Ascending aorta (tissue), 2 donors: ENCODE data around the gene KCNJ13. TPM values are rescaled to one million over a fixed set of nuclear protein-coding genes. Genes with fewer than 3 reads are reported as not detected.
A peak's percentile ranks its signal among the peaks of the same experiment; 100 is the strongest.

Experiments used
- DNase-seq, 2 donors: peaks; one replicate each; pipeline ENCODE4 v3.0.0-alpha.2; 2019; ENCODE audit warnings: low spot score in 2 of 2
- H3K27ac ChIP-seq, 2 donors: fragments of 200-600 bp; sonication (generic); one replicate each; pipeline ENCODE4 v1.5.1; 2016 to 2017; ENCODE audit warnings: mild to moderate bottlenecking in 1 of 2
- H3K27me3 ChIP-seq: fragments of 200-600 bp; sonication (generic); one replicate; pipeline ENCODE4 v1.5.1; 2017
- H3K36me3 ChIP-seq, 2 donors: fragments of 200-600 bp; sonication (generic); one replicate each; pipeline ENCODE4 v1.5.1; 2016
- H3K4me1 ChIP-seq, 2 donors: fragments of 200-600 bp; sonication (generic); one replicate each; pipeline ENCODE4 v1.5.1; 2016 to 2017; ENCODE audit warnings: mild to moderate bottlenecking in 1 of 2
- H3K4me3 ChIP-seq, 2 donors: fragments of 200-600 bp; sonication (generic); one replicate each; pipeline ENCODE4 v1.5.1; 2016 to 2017; ENCODE audit warnings: mild to moderate bottlenecking in 1 of 2
- H3K9me3 ChIP-seq, 2 donors: fragments of 200-600 bp; sonication (generic); one replicate each; pipeline ENCODE4 v1.5.1; 2016
- intact Hi-C: fragments of 100-400 bp; cut with DNase I; formaldehyde crosslinking; loops from one replicate; pipeline ENCODE4 v1.15.1; 2023
- total RNA-seq: library from RNA; depleted of rRNA; stranded (reverse); fragments of >200 nt; gene quantifications from one replicate; pipeline ENCODE4 v1.1.0, GENCODE V29; 2016
- TF ChIP-seq, protein P1 (sequence below), 3 experiments: fragments of 200-600 bp in 2 of 3; fragments of 450-650 bp in 1 of 3; sonication (generic) in 2 of 3; IDR thresholded peaks; one replicate each; pipeline ENCODE4 v1.5.1; 2016 to 2019; ENCODE audit warnings: antibody characterized with exemption in 3 of 3, mild to moderate bottlenecking in 1 of 3, moderate library complexity in 1 of 3

The KCNJ13 gene
- total RNA-seq, 1 donor from 2014 or later: not detected

DNA sequence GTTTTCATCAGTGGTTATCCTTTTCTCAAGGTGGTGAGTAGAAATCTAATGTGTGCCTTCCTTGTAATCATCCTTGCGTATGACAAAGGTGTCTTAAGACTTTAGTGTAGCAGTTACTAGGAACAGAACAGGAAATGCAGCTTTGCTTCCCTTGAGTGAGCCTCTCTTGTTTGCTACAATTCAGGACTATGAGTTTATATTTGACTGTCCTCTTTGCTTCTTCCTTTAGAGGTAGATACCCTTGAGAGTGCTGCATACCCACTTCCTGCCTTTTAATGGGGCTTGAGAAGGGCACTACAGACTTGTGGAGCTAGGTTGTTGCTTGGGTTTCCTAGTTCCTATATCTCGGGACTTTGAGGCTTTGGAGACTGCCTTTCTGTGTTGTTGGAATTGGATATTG is 3.8 kb downstream of the KCNJ13 start:
- Histone ChIP-seq H3K4me1 (no peaks in the 10 kb centered on the region), H3K27ac (no peak overlapping the region), H3K9me3 (no peaks in the 10 kb centered on the region), H3K4me3 (no peak overlapping the region), H3K27me3 (no peaks in the 10 kb centered on the region), H3K36me3 (peaks cover 12 to 38% of the 10 kb centered on the region in 2 donors)
- TF ChIP-seq, protein P1, sequence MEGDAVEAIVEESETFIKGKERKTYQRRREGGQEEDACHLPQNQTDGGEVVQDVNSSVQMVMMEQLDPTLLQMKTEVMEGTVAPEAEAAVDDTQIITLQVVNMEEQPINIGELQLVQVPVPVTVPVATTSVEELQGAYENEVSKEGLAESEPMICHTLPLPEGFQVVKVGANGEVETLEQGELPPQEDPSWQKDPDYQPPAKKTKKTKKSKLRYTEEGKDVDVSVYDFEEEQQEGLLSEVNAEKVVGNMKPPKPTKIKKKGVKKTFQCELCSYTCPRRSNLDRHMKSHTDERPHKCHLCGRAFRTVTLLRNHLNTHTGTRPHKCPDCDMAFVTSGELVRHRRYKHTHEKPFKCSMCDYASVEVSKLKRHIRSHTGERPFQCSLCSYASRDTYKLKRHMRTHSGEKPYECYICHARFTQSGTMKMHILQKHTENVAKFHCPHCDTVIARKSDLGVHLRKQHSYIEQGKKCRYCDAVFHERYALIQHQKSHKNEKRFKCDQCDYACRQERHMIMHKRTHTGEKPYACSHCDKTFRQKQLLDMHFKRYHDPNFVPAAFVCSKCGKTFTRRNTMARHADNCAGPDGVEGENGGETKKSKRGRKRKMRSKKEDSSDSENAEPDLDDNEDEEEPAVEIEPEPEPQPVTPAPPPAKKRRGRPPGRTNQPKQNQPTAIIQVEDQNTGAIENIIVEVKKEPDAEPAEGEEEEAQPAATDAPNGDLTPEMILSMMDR (IDR thresholded peaks at IDR 0.05): no peak
- DNase-seq: no peak
- intact Hi-C loops: no loop called here

DNA sequence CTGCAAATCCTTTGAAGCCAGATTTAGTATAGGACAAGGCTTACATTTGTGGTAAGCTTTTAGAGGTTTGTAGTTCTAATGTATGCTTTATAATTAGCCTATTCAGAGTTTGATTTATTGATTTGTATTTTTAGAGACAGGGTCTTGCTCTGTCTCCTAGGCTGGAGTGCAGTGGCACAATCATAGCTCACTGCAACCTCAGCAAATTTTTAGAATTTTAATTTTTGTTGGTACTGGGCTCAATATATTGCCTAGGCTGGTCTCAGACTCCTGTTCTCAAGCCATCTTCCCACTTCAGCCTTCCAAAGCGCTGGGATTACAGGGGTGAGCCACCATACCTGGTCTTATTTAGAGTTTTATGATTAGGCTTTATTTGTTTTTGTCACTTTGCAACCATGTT is 4.5 kb downstream of the KCNJ13 start:
- H3K36me3 ChIP-seq: peaks cover 12 to 34% of the 10 kb centered on the region in 2 donors
- no peak overlapping the region for H3K4me3 ChIP-seq
- no peak overlapping the region for H3K27ac ChIP-seq
- DNase-seq: no peak
- H3K27me3 ChIP-seq: no peaks in the 10 kb centered on the region
- TF ChIP-seq, protein P1 (IDR thresholded peaks at IDR 0.05): no peak
- H3K4me1 ChIP-seq: no peaks in the 10 kb centered on the region
- intact Hi-C loops: no loop called here
- no peaks in the 10 kb centered on the region for H3K9me3 ChIP-seq

DNA sequence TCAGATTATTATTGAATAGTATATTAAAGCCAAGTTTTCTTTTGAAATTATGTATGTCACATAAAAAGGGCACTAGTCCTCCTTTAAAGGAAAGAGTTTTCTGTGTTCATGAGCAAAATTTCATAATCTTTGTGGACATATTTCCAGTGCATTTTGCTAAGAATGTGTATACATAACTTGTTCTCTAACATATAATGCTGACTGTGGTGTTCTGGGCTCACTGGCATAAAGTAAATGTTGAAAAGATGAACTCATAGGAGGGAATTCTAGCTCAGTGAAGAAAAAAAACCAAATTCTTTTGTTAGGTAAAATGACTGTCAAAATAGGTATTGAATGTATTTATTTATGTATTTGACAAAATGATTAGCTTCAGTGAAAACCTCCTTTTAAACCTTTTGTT is 6.2 kb downstream of the KCNJ13 start:
- TF ChIP-seq, protein P1 (IDR thresholded peaks at IDR 0.05): no peak
- H3K4me1 ChIP-seq: no peaks in the 10 kb centered on the region
- no peak overlapping the region for H3K4me3 ChIP-seq
- DNase-seq: no peak
- no peaks in the 10 kb centered on the region for H3K27me3 ChIP-seq
- intact Hi-C loops: no loop called here
- H3K36me3 ChIP-seq: peaks cover 12 to 42% of the 10 kb centered on the region in 2 donors
- no peaks in the 10 kb centered on the region for H3K9me3 ChIP-seq
- no peak overlapping the region for H3K27ac ChIP-seq

DNA sequence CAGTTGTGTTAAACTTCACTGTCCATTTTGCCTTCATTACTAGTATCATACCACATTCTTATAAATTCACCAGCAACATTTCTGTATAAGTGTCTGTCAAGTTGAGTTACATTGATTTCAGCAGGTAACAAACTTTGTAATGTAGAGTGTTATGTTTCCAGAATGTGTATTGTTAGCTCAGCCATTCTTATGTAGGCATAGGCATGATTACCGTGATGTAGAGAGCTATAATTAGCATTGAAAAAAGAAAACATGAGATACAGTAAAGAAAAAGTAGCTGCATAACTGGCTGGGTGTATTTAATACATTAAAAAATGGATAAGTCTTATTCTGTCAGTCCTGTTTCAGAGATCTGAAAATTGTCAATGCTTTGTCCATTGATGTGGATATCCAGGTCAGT is 8.5 kb downstream of the KCNJ13 start:
- H3K4me3 ChIP-seq: no peak overlapping the region
- peaks cover 17 to 47% of the 10 kb centered on the region in 2 donors for H3K36me3 ChIP-seq
- intact Hi-C loops: no loop called here
- H3K4me1 ChIP-seq: no peaks in the 10 kb centered on the region
- no peak overlapping the region for H3K27ac ChIP-seq
- no peaks in the 10 kb centered on the region for H3K9me3 ChIP-seq
- H3K27me3 ChIP-seq: no peaks in the 10 kb centered on the region
- TF ChIP-seq, protein P1 (IDR thresholded peaks at IDR 0.05): no peak
- DNase-seq: no peak

DNA sequence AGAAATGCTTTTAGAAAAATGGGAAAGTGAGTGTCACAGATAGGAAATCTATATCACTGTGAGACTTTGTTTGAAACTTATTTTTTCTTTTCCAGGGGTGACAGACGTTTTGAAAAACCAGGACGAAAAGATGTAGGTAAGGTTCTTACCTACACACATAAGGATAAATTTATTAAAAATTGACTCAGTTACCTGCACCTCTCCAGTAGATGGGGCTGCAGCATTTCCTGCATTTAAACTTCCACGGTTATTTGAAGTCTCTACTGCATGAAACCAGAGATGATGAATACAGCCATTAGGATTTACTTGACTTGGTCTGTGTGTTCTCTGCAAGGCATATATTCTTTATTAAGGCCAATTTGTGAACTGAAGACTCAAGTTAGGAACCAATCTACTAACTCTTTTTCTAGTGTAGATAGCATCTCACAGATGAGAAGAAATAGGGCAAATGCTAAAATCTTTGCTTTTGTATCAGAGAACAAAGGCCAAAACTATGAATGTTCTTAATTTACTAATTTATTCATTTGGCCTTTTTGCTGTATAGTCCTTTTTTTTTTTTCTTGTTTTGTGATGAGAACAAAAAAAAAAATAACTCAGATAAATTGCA is 15.0 kb downstream of the KCNJ13 start:
- no peak for DNase-seq
- H3K27ac ChIP-seq: no peak overlapping the region
- H3K4me1 ChIP-seq: no peaks in the 10 kb centered on the region
- H3K9me3 ChIP-seq: no peaks in the 10 kb centered on the region
- no peak overlapping the region for H3K4me3 ChIP-seq
- no peaks in the 10 kb centered on the region for H3K27me3 ChIP-seq
- TF ChIP-seq, protein P1 (IDR thresholded peaks at IDR 0.05): peak in 1 of 3 experiments; percentile 38
- intact Hi-C loops: no loop called here
- H3K36me3 ChIP-seq: peaks cover 35 to 51% of the 10 kb centered on the region in 2 donors

DNA sequence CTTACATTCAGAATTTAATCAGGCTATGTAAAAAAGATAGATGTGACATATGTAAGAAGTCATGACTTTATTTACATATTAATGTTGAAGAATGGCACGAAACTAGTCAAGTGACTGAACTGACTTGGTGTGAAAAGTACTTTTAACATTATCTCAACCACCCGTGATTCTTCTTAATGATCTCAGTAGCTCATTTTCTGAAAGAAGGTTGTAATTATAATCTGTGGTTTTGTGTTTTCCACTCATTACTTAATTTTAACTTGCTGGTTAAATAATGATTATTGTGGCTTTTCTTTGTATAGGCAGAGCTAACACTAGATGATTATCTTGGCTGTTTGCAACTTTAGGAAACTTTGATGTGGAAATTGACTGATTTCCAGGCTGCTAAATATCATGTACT is 18.5 kb downstream of the KCNJ13 start:
- TF ChIP-seq, protein P1 (IDR thresholded peaks at IDR 0.05): no peak
- DNase-seq: no peak
- Histone ChIP-seq H3K27me3 (no peaks in the 10 kb centered on the region), H3K4me3 (no peak overlapping the region), H3K36me3 (peaks cover 39 to 44% of the 10 kb centered on the region in 2 donors), H3K9me3 (no peaks in the 10 kb centered on the region), H3K4me1 (no peaks in the 10 kb centered on the region), H3K27ac (no peak overlapping the region)
- intact Hi-C loops: no loop called here
